Activated CD8-positive, alpha-beta T cell treated with anti-CD3 and anti-CD28 coated beads, Interleukin-2, amount 10 ng/mL, durations not matched to agents 7 days and 5 days (primary cell): ENCODE measurements around the gene GPR34. TPM values are rescaled to one million over a fixed set of nuclear protein-coding genes. Genes with fewer than 3 reads are reported as not detected.
A peak's percentile ranks its signal among the peaks of the same experiment; 100 is the strongest.

Experiments used
- ATAC-seq: fragments of 150-1000 bp; cut with Tn5 transposase; one replicate; pipeline ENCODE4 v1.10.0; 2021; ENCODE audit warnings: moderate library complexity
- CTCF ChIA-PET: fragments of 350-600 bp; sonication (Branson Sonifier 250); formaldehyde crosslinking; loops from one replicate; lab custom pipeline; 2021; ENCODE audit warnings: antibody characterized with exemption; lab: Charles Lee
- POLR2A ChIA-PET: fragments of 350-600 bp; sonication (Branson Sonifier 250); formaldehyde crosslinking; loops from one replicate; lab custom pipeline; 2021; ENCODE audit warnings: antibody characterized with exemption; lab: Charles Lee
- DNase-seq: peaks from one replicate; pipeline ENCODE4 v3.0.0-alpha.2; 2020
- H3K27ac Mint-ChIP-seq: one replicate; pipeline ENCODE4 v1.8.0; 2021; ENCODE audit warnings: mild to moderate bottlenecking, mixed read lengths
- H3K27me3 Mint-ChIP-seq: one replicate; pipeline ENCODE4 v1.8.0; 2021; ENCODE audit warnings: low read depth, mixed read lengths
- H3K36me3 Mint-ChIP-seq: one replicate; pipeline ENCODE4 v1.8.0; 2021; ENCODE audit warnings: low read depth, mixed read lengths
- H3K4me1 Mint-ChIP-seq: one replicate; pipeline ENCODE4 v1.8.0; 2021; ENCODE audit warnings: low read depth, mixed read lengths
- H3K4me3 Mint-ChIP-seq: one replicate; pipeline ENCODE4 v1.8.0; 2021; ENCODE audit warnings: mild to moderate bottlenecking, mixed read lengths
- H3K9me3 Mint-ChIP-seq: one replicate; pipeline ENCODE4 v1.8.0; 2022; ENCODE audit warnings: mixed read lengths; ENCODE audit not compliant: insufficient read depth
- total RNA-seq, 2 experiments: library from RNA; stranded (reverse); gene quantifications; one replicate each; pipeline ENCODE4 v1.2.3, GENCODE V29; 2021

The GPR34 gene
- total RNA-seq, 2 experiments from 2014 or later: 1.1 to 1.3 TPM

DNA sequence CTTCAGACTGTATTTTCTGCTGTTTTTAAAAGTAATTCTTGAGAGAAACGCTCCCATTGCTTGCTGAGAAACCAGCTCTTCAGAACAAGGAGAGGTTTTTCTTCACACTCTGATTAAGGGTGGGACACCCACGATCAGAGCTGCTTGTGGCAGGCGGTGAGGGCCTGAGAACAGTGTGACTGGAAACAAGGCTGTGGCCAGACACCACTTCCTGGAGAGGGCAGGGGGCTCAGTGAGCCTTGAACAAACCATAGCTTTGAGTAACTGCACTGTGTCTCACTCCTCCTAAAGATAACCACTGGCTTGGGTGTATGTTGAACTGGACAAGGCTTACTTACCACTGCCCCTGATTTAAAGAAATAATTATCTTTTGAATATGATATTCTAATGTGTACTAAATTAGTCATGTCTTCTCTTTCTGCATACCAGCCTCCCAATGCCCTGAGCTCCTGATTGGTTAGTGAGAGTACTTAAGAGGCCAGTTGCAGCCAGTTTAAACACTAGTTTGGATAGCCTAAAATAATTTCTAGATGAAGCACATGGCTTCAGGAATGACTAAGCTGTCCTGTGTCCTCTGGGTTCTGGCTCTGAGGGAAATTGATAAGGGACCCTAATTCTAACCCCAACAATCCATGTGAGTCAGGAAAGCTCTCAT is 31.5 kb downstream of the GPR34 start:
- ChIA-PET CTCF (interaction anchor here (0.8 to 1.6 kb wide), 4 partner anchors 11 to 163 kb away, joined by 3 to 4 read pairs (median 4); no protein-coding TSS in a partner anchor), POLR2A (interaction anchor here (0.6 to 1.0 kb wide), 2 partner anchors 26 to 1699 kb away, joined by 3 to 4 read pairs; no protein-coding TSS in a partner anchor)
- no peaks in the 10 kb centered on the region for H3K27me3 Mint-ChIP-seq
- peaks cover 59% of the 10 kb centered on the region for H3K4me1 Mint-ChIP-seq
- no peak overlapping the region for H3K4me3 Mint-ChIP-seq
- DNase-seq: peak; percentile 81
- peak; percentile 97 for ATAC-seq
- H3K9me3 Mint-ChIP-seq: peaks cover 4% of the 10 kb centered on the region
- peaks cover 62% of the 10 kb centered on the region for H3K36me3 Mint-ChIP-seq
- peak overlapping the region; percentile 64 for H3K27ac Mint-ChIP-seq

GRCh38 chrX:41721590-41721989 is 32.8 kb downstream of the GPR34 start:
- ChIA-PET POLR2A (no interaction called here), CTCF (no interaction called here)
- Mint-ChIP-seq H3K4me3 (no peak overlapping the region), H3K4me1 (peaks cover 58% of the 10 kb centered on the region), H3K36me3 (peaks cover 52% of the 10 kb centered on the region), H3K27me3 (no peaks in the 10 kb centered on the region), H3K9me3 (peaks cover 4% of the 10 kb centered on the region), H3K27ac (peak overlapping the region; percentile 46)
- ATAC-seq (no peak), DNase-seq (no peak)

GRCh38 chrX:41722214-41722613 is 33.4 kb downstream of the GPR34 start:
- Mint-ChIP-seq H3K4me3 (no peak overlapping the region), H3K27me3 (no peaks in the 10 kb centered on the region), H3K27ac (peak overlapping the region; percentile 66), H3K9me3 (peaks cover 4% of the 10 kb centered on the region), H3K4me1 (peaks cover 54% of the 10 kb centered on the region), H3K36me3 (peaks cover 50% of the 10 kb centered on the region)
- ATAC-seq (no peak), DNase-seq (no peak)
- CTCF ChIA-PET: interaction anchor here (0.5 kb wide), 1 partner anchor 10 kb away, joined by 3 read pairs; no protein-coding TSS in a partner anchor
- POLR2A ChIA-PET: no interaction called here

- ATAC-seq (no peak), DNase-seq (no peak)
- ChIA-PET CTCF (no interaction called here), POLR2A (no interaction called here)
- H3K9me3 Mint-ChIP-seq: peaks cover 4% of the 10 kb centered on the region
- peaks cover 54% of the 10 kb centered on the region for H3K4me1 Mint-ChIP-seq
- H3K36me3 Mint-ChIP-seq: peaks cover 46% of the 10 kb centered on the region
- H3K4me3 Mint-ChIP-seq: no peak overlapping the region
- peak overlapping the region; percentile 46 for H3K27ac Mint-ChIP-seq
- H3K27me3 Mint-ChIP-seq: no peaks in the 10 kb centered on the region
Measured at GRCh38 chrX:41722816-41723618, 34.2 kb downstream of the GPR34 start.

DNA sequence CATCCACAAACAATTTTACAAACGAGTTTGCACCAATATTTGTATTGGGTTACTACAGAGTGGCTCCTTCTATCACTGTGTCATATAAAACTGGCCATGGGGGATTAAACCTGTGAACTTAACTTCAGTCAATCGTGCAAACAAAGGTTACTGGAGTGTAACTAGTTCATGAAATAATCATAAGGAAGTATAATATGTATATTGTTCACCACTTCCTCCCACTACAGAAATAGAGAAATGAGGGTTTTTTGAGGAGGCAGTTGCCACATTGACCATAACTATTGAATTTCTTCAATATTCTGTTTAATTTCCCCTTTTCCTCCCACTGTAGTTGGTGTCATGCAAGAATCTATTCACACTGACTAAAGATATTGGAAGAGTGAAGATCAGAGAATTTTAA is 35.1 kb downstream of the GPR34 start, which contains the start of gene GPR82:
Gene GPR82, plus strand, starts transcription at position 356 of the 400 bp plus-strand sequence. CDS start 2,846 bp downstream, outside the sequence.
- H3K9me3 Mint-ChIP-seq: peaks cover 4% of the 10 kb centered on the region
- ATAC-seq (no peak), DNase-seq (no peak)
- CTCF ChIA-PET: no interaction called here
- H3K27ac Mint-ChIP-seq: peak within 1 kb of the TSS; percentile 46
- H3K4me1 Mint-ChIP-seq: peaks cover 53% of the 10 kb centered on the region
- POLR2A ChIA-PET: no interaction called here
- H3K4me3 Mint-ChIP-seq: peak within 1 kb of the TSS; percentile 45
- H3K36me3 Mint-ChIP-seq: peaks cover 40% of the 10 kb centered on the region
- H3K27me3 Mint-ChIP-seq: no peaks in the 10 kb centered on the region

- CTCF ChIA-PET: no interaction called here
- H3K27me3 Mint-ChIP-seq: no peaks in the 10 kb centered on the region
- H3K4me3 Mint-ChIP-seq: no peak overlapping the region
Measured at GRCh38 chrX:41728125-41728524, 39.4 kb downstream of the GPR34 start.

GRCh38 chrX:41730081-41730480 is 41.3 kb downstream of the GPR34 start:
- no peak overlapping the region for H3K4me3 Mint-ChIP-seq
- H3K4me1 Mint-ChIP-seq: peaks cover 29% of the 10 kb centered on the region
- H3K27me3 Mint-ChIP-seq: no peaks in the 10 kb centered on the region
- DNase-seq: no peak
- H3K27ac Mint-ChIP-seq: no peak overlapping the region
- ChIA-PET POLR2A (interaction anchor here (0.6 kb wide), 1 partner anchor 390 kb away, joined by 4 read pairs; no protein-coding TSS in a partner anchor), CTCF (interaction anchor here (1.2 kb wide), 1 partner anchor 24 kb away, joined by 3 read pairs; no protein-coding TSS in a partner anchor)
- no peaks in the 10 kb centered on the region for H3K9me3 Mint-ChIP-seq
- ATAC-seq: no peak
- peaks cover 18% of the 10 kb centered on the region for H3K36me3 Mint-ChIP-seq

More at GRCh38 chrX:41728125-41728524, 39.4 kb downstream of the GPR34 start:
- H3K9me3 Mint-ChIP-seq: no peaks in the 10 kb centered on the region
- peaks cover 29% of the 10 kb centered on the region for H3K4me1 Mint-ChIP-seq
- DNase-seq: no peak
- H3K27ac Mint-ChIP-seq: no peak overlapping the region
- no peak for ATAC-seq
- peaks cover 18% of the 10 kb centered on the region for H3K36me3 Mint-ChIP-seq
- POLR2A ChIA-PET: no interaction called here

DNA sequence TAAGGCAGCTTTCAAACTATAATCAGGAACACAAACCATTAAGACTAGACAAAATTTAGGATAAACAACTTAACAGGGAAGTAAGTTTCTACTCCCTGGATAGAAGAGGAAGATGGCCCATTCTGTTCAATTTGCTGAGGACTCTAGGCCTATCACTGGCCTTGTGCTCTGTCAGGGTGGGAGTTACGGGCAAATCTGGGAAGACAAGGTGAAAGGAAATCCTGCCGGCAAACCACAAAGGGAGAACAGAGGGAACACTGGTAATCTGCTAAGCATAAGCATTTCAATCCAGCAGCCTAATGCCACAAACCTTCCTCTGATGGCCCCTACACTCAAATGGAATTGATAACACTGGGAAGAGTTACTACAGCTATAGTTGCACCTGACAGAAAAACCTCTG is 43.5 kb downstream of the GPR34 start:
- Mint-ChIP-seq H3K36me3 (peaks cover 18% of the 10 kb centered on the region), H3K4me1 (peaks cover 38% of the 10 kb centered on the region), H3K27me3 (no peaks in the 10 kb centered on the region), H3K9me3 (no peaks in the 10 kb centered on the region), H3K27ac (peak overlapping the region; percentile 48), H3K4me3 (no peak overlapping the region)
- ChIA-PET CTCF (interaction anchor here (0.6 to 1.5 kb wide), 4 partner anchors 10 to 389 kb away, joined by 3 read pairs; no protein-coding TSS in a partner anchor), POLR2A (no interaction called here)
- ATAC-seq (no peak), DNase-seq (no peak)

DNA sequence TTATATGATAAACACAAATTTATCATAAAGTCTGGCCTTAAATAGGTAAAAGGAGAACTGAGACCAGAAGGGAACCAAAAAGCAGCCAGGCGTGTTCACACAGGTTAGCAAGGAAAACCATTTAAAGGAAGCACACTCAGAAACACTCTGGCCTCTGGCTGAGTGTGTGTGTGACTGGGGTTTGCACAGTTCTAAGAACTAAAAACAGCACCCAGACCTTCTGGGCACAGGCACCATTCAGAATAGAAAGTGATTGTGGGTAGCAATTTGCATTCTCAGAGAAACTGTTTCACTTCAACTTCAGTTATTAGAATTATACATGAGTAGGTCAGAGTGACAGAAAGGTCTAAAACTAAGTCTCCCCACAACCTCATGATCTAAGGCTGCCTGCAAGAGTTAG is 45.2 kb downstream of the GPR34 start:
- H3K9me3 Mint-ChIP-seq: no peaks in the 10 kb centered on the region
- H3K4me3 Mint-ChIP-seq: peak overlapping the region; percentile 23
- ATAC-seq (peak; percentile 67), DNase-seq (peak; percentile 42)
- ChIA-PET CTCF (no interaction called here), POLR2A (no interaction called here)
- peak overlapping the region; percentile 87 for H3K27ac Mint-ChIP-seq
- peaks cover 41% of the 10 kb centered on the region for H3K4me1 Mint-ChIP-seq
- no peaks in the 10 kb centered on the region for H3K27me3 Mint-ChIP-seq
- peaks cover 15% of the 10 kb centered on the region for H3K36me3 Mint-ChIP-seq

- peak overlapping the region; percentile 87 for H3K27ac Mint-ChIP-seq
- peak; percentile 26 for DNase-seq
- CTCF ChIA-PET: interaction anchor here (1.0 kb wide), 1 partner anchor 25 kb away, joined by 4 read pairs; no protein-coding TSS in a partner anchor
- POLR2A ChIA-PET: no interaction called here
- ATAC-seq: peak; percentile 40
- no peaks in the 10 kb centered on the region for H3K9me3 Mint-ChIP-seq
- H3K4me3 Mint-ChIP-seq: peak overlapping the region; percentile 23
- H3K4me1 Mint-ChIP-seq: peaks cover 41% of the 10 kb centered on the region
- no peaks in the 10 kb centered on the region for H3K27me3 Mint-ChIP-seq
- peaks cover 15% of the 10 kb centered on the region for H3K36me3 Mint-ChIP-seq
Measured at GRCh38 chrX:41734530-41734929, 45.8 kb downstream of the GPR34 start.

- POLR2A ChIA-PET: no interaction called here
- H3K9me3 Mint-ChIP-seq: no peaks in the 10 kb centered on the region
- peaks cover 12% of the 10 kb centered on the region for H3K36me3 Mint-ChIP-seq
Measured at GRCh38 chrX:41737065-41737464, 48.3 kb downstream of the GPR34 start.

More at GRCh38 chrX:41737065-41737464, 48.3 kb downstream of the GPR34 start:
- peak; percentile 73 for DNase-seq
- Mint-ChIP-seq H3K4me1 (peaks cover 41% of the 10 kb centered on the region), H3K4me3 (no peak overlapping the region), H3K27me3 (no peaks in the 10 kb centered on the region), H3K27ac (peak overlapping the region; percentile 78)
- ATAC-seq: peak; percentile 69
- CTCF ChIA-PET: interaction anchor here (1.3 kb wide), 1 partner anchor 23 kb away, joined by 3 read pairs; no protein-coding TSS in a partner anchor
